HG03469 (cell line): ENCODE results near the gene MAX.
A peak's percentile ranks its signal among the peaks of the same experiment; 100 is the strongest.

Experiments
- ATAC-seq: cut with Tn5 transposase; IDR thresholded peaks from one replicate; pipeline ENCODE4 v1.9.1; 2021; ENCODE audit warnings: mild to moderate bottlenecking, moderate library complexity, moderate number of reproducible peaks; ENCODE audit not compliant: unreplicated experiment

Gene MAX

GRCh38 chr14:65074449-65075150 lies 27.7 kb downstream of the MAX start:
- no peak for ATAC-seq

GRCh38 chr14:65073605-65074201 lies 28.6 kb downstream of the MAX start:
- ATAC-seq = no peak

DNA sequence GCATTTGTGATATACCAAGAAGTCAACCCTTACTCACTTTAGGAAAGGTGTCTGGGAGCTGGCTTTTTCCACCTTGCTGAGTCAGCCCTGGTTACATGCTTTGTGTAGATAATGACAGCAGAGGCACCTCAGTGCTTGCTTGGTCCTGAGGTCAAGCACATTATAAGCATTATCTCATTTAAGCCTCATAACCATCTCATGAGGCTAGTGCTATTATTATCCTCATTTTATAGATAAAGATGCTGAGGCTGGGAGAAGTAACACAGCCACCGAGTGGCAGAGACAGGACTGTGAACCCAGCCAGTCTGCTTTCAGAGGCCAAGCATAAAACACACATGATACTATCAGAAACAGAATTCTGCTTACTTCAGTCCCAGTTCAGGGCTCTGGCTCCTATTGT lies 29.4 kb downstream of the MAX start:
- ATAC-seq = no peak

- ATAC-seq = no peak
Observed at GRCh38 chr14:65072256-65072655, 30.1 kb downstream of the MAX start.

- ATAC-seq = no peak
Observed at GRCh38 chr14:65071544-65071943, 30.8 kb downstream of the MAX start.

- ATAC-seq = no peak
Observed at GRCh38 chr14:65070471-65070976, 31.8 kb downstream of the MAX start.

GRCh38 chr14:65069874-65070413 lies 32.4 kb downstream of the MAX start:
- ATAC-seq = no peak

- ATAC-seq = no peak
Observed at GRCh38 chr14:65065719-65066118, 36.6 kb downstream of the MAX start.

DNA sequence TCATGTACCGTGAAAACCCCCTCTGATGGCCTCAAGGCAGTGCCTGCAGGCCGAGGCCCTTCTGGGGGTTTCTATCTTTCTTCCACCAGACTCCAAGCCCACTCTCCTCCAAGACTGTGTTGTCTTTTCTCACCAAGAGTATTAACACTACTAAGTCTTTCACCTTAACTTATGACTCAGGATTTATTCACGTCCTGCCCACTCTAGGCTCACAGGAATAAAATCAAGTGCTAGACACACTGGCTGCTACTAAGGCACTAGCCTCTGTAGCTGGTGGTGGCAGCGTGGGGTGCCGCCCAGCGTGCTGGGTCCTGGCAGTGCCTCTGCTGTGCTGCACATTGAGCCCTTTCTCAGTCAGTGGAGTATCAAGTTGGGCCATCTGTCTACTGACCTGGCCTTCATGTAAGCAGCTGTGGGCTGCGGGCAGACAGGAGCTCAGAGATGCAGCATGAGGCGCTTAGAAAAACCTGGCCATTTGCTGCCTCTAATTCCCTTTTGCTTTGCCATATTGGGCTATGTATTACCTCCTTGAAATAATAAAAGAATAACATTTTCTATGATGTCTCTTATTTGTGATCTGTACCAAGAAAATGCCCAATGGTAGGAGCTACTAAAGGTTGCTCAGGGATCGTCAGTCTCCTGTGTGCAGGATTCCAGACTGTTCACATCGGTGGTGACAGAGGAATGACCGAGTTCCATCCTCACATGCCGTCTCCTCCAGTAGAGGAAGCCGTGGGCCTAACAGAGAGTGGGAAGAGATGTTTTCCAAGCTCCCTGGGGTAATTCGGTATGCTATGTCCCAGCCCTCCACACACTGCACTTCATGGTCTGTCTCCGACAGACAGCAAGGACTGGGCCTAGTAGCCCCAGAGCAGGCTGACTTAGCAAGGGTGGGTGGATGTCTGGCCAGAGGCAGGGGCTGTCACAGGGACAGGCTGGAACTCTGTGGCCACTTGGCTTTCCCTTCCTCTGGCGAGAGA lies 39.9 kb downstream of the MAX start:
- ATAC-seq = no peak

DNA sequence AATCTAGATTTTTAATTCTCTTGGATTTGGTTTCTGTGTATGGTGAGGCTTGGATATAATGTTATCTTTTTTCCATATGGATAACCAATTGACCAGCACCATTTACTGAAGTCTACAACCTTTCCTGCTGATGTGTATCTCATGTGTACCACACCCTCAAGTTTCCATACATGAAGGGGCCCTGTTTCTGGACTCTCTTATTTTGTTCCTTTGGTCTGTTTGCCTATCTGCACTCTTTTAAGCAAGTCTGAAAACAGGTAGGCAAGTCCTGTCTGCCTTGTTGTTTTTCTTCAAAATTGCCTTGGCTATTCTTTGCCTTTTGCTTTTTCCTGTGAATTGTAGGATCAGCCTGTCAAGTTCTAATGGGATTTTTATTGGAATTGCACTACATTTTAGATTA lies 44.6 kb downstream of the MAX start:
- ATAC-seq = no peak

DNA sequence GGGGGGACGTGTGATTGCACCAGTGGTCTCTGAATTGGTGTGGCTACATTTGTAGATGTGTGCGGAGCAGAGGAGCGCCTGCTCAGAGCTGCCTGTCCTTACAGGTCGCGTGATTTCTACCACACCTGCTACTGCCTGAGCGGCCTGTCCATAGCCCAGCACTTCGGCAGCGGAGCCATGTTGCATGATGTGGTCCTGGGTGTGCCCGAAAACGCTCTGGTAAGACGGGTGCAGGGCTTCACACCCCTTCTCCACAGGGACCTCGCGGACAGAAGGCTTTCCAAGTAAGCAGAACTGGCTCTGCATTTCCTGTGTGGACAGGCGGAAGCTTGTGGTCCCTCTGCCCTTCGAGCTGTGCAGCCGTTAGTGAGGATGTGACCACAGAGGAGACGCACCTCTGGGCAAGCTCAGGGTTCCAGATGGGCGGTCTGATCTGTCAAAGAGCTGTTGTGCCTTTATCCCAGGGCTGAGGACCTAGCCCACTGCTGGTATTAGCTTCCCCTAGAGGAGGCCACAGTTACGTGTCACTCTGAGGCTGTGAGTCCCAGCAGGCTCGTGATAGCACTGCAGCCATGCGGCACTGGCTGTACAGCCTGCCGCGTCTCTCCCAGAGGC lies 47.7 kb downstream of the MAX start:
- no peak for ATAC-seq

- ATAC-seq = no peak
Observed at GRCh38 chr14:65053466-65053865, 48.9 kb downstream of the MAX start.

DNA sequence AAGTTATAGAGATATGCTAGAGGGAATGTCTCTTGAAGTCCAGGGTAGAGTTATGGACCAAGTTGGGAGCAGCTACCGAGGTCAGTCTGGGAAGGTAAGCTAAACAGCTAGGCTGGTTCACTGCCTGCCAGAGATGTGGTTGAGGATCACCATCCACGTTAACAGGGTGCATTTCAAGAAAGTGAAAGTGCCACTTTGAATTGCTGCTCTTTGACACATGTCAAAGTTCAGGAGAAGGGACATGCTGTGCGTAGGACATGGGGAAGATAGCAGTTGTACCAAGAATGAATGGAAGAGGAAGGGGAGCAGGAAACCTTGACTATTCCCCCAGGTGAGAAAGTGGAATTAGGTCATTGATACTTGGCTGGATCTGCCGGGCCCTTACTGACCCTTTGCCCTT lies 49.5 kb downstream of the MAX start:
- ATAC-seq = no peak

- no peak for ATAC-seq
Observed at GRCh38 chr14:65045709-65046108, 56.6 kb downstream of the MAX start.

- no peak for ATAC-seq
Observed at GRCh38 chr14:65045006-65045405, 57.3 kb downstream of the MAX start.

GRCh38 chr14:65044596-65044959 lies 57.7 kb downstream of the MAX start:
- no peak for ATAC-seq

GRCh38 chr14:65043893-65044595 lies 58.3 kb downstream of the MAX start:
- ATAC-seq = no peak

DNA sequence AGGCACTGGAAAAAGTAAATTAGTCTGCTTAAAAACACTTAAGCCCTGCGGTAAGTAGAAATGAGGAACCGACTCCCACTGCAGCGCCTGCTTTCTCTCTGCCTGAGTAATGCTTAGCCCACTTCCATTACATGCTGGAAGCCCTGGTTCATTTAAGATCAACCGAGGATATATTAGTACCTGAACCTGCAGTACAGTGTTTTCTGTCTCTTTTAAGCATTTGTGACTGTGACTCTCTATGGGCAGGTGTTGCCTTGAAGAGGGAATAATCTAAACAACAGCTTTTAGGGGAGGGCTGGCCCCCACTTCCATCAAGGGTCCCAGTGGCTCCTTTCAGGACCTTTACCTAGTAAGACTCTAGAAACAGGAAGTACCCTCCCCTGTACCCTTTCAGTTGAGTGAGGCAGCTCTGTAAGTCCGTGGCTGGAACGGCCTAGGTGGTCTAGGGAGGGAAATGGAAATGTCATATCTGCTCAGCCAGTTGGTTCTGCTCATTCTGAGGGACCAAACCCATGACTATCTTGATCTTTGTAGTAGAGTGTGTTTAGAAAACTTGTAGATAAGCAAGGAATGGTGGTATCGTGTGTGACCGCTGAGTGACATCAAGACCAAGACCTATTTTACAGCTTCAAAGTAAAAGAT lies 59.5 kb downstream of the MAX start:
- peak; percentile 62 for ATAC-seq

DNA sequence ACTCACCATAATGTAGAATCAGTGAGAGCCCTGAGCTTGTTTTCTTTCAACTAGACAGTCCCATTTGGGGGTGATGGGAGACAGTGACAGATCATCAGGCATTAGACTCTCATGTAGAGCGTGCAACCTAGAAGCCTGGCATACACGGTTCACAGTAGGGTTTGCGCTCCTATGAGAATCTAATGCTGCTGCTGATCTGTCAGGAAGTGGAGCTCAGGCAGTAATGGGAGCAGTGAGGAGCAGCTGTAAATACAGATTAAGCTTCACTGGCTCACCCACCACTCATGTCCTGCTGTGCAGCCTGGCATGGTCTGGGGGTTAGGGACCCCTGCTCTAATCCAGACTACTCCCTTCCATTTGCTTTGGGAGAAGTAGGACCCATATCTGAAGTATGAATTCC lies 60.0 kb downstream of the MAX start:
- no peak for ATAC-seq

GRCh38 chr14:65041434-65041915 lies 60.8 kb downstream of the MAX start:
- ATAC-seq = no peak
